GM19099 (cell line): ENCODE data around the gene SLC44A1.

Source experiments
- POLR2A ChIP-seq: IDR thresholded peaks from 3 replicates; pipeline ENCODE4 v1.6.1; 2011; ENCODE audit warnings: low read depth; ENCODE audit not compliant: insufficient read length; ENCODE audit errors: extremely low read depth

SLC44A1 gene

DNA sequence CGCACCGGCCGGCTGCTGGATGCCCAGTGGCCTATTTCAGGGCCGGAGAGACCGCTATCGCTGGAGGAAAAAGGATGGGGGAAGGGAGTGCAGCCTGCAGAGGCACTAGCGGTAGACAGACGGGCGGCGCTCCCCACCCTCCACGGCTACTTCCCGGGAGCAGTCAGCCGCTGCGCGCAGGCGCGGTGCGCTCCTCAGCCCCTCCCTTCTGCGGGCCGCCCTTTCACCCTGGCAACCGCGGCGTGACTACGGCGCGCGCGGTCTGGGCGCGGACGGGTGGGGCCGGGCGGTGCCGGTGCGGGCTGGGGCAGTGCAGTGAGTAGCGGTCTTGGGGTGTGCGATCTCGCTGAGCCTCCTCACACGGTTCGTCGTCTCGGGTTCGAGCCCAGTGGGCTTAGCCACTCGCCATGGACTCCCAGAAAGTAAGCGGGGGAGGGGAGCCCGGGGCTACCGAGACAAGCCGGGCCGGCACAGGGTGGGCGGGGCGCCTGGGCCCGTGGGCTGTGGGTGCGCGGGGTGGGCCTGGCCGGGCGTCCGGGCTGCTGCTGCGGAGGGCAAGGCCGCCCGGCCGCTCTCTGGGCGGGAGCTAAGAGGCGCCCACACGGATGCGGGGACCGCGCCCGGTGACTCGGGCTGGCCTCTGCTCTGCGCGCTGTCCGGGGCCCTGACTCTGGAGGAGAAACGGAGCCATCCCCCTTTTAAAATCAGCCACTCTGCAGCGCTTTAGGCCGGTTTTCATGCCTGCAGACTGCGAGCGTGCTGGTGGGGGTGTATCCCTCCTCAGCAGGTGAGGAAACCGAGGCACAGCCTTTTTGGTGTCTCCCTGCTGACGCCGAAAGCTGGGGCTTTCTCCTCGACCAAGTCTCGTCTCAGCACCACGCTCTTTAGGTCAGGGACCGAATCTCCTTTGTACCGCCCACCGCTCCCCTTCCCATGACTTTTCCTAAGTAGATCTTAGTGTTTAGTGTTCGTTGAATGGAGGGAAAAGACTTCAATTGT lies 203.7 kb downstream of the SLC44A1 start, which contains the start of gene FSD1L:
Gene FSD1L, plus strand, starts transcription at position 221 of the 999 bp plus-strand sequence. Its CDS starts 187 bp downstream, at position 408.
- TF ChIP-seq POLR2A, result peak; percentile 68

GRCh38 chr9:105449081-105449480 lies 204.6 kb downstream of the SLC44A1 start:
- TF ChIP-seq POLR2A, result no peak

DNA sequence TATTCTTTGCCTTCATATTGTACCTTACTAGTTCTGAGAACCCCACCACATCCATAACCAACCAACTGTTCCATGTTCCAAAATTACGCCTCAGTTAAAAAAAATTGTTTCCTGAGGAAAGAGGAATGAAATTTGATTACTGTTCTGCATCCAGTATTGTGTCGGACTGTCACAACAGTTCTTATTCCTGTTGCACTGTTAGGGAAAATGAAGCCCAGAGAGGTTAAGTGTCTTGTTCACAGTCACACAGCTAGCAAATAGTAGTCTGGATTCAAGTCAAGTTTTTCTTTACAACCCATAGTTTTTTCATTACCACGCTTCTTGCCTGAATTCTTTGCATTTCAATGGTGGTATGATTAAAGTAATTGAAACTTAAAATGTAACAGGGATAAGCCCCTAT lies 207.7 kb downstream of the SLC44A1 start:
- no peak for TF ChIP-seq POLR2A

DNA sequence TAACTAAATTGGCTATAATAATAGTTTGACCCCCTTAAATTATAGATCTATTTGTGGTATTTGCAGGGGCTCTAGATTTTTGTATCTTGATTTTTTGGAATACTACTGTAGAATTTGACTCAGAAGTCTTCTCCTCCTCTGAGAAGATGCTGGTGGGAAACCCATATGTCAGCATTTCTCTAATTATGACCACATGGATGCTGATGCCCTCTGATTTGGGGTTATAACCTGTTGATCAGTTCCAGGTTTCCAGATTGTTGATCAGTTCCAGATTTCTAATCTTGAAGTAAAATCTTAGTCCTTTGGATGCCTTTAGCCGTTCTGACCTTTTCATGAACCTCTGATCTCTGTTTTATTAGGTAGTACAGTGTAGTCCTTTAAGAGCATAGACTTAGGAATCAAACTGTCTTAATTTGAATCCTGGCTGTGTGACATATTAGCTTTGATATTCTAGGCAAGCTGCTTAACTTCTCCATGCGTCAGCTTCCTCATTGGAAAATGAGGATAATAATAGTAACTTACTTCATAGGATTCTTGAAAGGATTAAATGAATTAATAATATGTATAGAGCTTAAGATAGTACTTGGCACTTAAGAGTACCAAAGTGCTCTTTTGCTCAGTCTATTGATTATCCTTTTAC lies 211.5 kb downstream of the SLC44A1 start:
- TF ChIP-seq POLR2A, result no peak

- TF ChIP-seq POLR2A, result no peak
Observed at GRCh38 chr9:105457560-105458294, 213.3 kb downstream of the SLC44A1 start.

DNA sequence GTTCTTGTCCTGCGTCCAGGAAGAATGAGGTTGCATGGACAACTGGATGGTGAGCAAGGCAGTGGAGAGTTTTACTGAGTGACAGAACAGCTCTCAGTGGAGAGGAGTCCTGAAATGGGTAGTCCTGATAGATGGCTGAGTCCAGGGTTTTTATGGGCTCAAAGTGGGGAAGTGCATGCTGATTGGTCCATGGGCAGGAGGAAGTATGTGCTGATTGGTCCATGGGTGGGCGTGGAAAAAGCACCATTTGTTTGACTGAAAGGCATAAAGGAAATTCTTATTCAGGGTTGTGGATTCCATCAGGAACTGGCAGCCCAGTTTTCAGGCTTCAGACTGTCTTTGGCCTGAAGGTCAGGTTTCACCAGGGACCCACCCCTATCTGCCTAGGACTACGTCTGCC lies 214.0 kb downstream of the SLC44A1 start:
- no peak for TF ChIP-seq POLR2A

DNA sequence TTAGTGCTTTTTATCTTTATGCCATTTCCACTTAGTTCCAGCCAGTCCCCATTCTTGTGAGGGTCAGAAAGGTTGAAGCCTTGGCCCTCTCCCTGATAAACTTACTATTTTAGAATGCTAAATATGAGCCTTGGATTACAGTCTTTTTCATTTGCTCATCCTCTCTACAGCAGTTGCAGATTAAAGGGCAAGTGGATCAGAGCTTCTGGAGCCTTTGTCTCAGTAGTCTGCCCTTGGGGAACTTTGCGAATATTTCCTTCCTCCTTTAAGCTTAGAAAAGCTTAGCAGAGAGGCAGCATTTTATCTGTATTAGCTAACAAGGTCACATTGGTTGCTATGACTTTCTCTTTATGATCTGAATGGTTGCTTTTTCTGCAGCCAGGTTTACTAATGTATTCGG lies 214.9 kb downstream of the SLC44A1 start:
- TF ChIP-seq POLR2A, result no peak

DNA sequence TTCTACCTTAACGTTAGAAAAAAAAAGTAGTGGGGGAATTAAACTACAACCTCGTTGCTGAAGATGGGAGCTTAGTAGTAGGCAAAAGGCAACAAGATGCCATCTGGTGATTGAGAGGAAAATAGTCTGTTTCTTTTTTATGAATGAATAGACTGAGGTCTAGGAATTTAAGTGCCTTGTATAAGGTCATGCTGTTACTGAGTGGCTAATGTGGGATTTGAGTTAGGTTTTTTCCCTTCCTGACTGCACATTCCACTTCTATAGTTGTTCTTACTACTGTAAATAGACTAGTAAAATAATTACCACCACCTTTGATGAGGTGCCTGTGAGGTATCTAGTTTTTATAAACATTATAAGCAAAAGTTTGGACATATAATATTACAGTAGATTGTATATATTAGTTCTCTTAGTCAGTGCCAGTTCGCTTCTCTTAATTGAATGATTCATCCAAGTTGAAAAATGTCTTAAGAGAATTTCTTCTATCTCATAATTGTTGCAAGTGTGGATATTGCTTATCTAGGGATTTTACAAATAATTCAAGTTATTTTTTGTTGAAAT lies 222.5 kb downstream of the SLC44A1 start:
- no peak for TF ChIP-seq POLR2A

DNA sequence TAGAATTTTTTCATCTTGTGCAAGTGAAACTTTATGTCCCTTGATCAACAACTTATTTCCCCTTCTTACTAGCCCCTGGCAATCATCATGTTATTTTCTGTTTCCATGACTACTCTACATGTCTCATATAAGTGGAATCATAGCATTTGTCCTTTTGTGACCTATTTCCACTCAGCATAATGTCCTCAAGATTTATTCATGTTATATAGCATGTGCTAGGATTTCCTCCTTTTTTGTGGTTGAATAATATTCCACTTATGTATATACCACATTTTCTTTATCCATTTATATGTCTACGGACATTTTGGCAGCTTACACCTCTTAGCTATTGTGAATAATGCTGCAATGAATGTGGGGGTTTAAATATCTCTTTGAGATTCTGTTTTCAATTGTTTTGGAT lies 224.4 kb downstream of the SLC44A1 start:
- TF ChIP-seq POLR2A, result no peak

DNA sequence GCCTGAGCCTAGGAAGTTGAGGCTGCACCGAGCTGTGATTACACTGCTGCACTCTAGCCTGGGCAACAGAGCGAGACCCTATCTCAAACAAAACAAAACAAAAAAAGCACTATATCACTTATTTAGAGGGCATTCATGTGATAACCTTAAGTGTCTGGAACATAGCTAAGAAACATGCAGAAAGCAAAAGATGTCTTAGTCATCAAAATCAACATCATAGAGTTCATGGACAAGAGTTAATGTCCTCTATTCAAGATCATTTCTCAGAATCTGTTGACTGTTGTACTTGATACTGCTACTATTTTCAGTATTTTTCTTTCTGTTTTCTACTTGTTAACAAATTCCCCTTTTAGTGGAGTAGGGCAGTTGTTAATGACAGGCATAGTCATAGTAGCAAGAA lies 228.8 kb downstream of the SLC44A1 start:
- TF ChIP-seq POLR2A, result no peak

DNA sequence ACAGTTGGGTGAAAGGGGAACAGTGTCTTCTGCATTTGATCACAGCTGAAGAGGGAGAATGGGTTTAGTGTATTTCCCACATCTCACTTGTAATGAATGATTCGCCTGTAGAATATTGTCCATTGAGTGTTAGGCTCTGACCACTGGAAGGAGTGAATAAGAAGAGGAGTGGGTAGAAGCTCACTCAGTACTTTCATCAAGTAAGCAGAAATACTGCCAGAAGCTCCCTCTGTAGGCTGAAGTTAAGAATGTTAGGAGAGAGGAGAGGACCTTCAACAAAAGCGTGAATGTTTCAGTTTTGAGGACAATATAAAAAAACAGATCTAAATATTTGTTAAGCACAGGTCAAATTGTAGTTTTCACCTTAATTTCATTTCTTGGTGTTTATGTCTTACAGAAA lies 230.9 kb downstream of the SLC44A1 start:
- TF ChIP-seq POLR2A, result no peak

DNA sequence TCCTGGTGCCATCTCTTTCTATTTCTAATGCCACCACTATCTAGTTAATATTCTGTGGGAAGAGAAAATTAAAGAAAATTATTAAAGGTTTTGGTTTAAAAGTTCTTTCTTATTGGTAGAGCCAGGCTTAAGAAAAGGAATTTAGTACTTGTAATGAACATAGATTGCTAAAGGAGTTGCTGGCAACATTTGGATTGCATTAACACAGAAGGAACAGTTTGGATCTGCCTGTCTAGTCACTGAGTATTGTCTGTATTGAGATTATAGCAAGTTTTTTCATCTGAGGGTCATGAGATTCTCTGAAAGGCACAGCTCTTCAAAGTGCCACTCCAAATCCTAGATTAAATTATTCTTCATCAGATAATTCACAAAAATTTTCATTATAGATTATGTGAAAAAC lies 235.4 kb downstream of the SLC44A1 start:
- no peak for TF ChIP-seq POLR2A

- no peak for TF ChIP-seq POLR2A
Observed at GRCh38 chr9:105483618-105484017, 239.2 kb downstream of the SLC44A1 start.

GRCh38 chr9:105484226-105484625 lies 239.8 kb downstream of the SLC44A1 start:
- TF ChIP-seq POLR2A, result no peak

DNA sequence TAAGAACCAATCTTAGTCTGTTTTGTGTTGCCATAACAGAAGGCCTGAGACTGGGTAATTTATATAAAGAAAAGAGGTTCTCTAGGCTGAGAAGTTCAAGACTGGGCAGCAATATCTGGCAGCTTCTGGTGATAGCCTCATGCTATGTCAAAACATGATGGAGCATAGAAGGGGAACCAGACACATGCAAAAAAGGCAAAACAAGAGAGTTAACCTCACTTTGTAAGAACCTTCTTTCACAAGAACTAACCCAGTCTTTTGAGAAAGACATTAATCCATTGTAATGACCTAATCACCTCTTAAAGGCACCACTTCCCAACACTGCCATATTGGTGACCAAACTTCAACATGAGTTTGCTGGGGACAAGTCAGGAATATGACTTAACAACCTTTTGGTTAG lies 240.7 kb downstream of the SLC44A1 start:
- TF ChIP-seq POLR2A, result no peak
